H1 (cell line): ENCODE results near the gene PACS1. TPM values are rescaled to one million over a fixed set of nuclear protein-coding genes. Genes with fewer than 3 reads are reported as not detected.

Source experiments
- CTCF ChIA-PET: fragments of 300-600 bp; sonication (Branson Sonifier 250); formaldehyde crosslinking; loops from one replicate; lab custom pipeline; 2021; ENCODE audit not compliant: partially characterized antibody; lab: Charles Lee
- POLR2A ChIA-PET: fragments of 300-600 bp; sonication (Branson Sonifier 250); formaldehyde crosslinking; loops from one replicate; lab custom pipeline; 2021; ENCODE audit warnings: inconsistent platforms; ENCODE audit not compliant: partially characterized antibody; lab: Charles Lee
- DNase-seq, 2 experiments: peaks; one replicate each; pipeline versions ENCODE4 v3.0.0 to v3.0.0-alpha.2; 2010 to 2022; ENCODE audit warnings: low spot score in 2 of 2, low read depth in 1 of 2, mixed read lengths in 1 of 2
- FAIRE-seq: peaks from 2 replicates; lab custom pipeline; 2011; peaks lifted over from hg19 to GRCh38; lab: Jason Lieb, UNC
- H2AFZ ChIP-seq: 2 replicates; pipeline ENCODE4 v1.8.1; 2012; ENCODE audit warnings: low read length, inconsistent platforms
- H2AK5ac ChIP-seq: 2 replicates; pipeline ENCODE4 v1.6.1; 2013; ENCODE audit warnings: low read depth, low read length
- H2BK120ac ChIP-seq: replicated peaks from 2 replicates; pipeline ENCODE3; 2013; ENCODE audit warnings: low read depth, low read length, inconsistent platforms
- H2BK12ac ChIP-seq: 2 replicates; pipeline ENCODE4 v1.6.1; 2013; ENCODE audit warnings: low read depth, low read length
- H2BK15ac ChIP-seq: 2 replicates; pipeline ENCODE4 v1.6.1; 2013; ENCODE audit warnings: low read length
- H2BK20ac ChIP-seq: 2 replicates; pipeline ENCODE4 v1.6.1; 2013; ENCODE audit warnings: low read length
- H2BK5ac ChIP-seq: 2 replicates; pipeline ENCODE4 v1.6.1; 2013; ENCODE audit warnings: low read depth, low read length
- H3K14ac ChIP-seq: 2 replicates; pipeline ENCODE4 v1.6.1; 2013; ENCODE audit warnings: inconsistent platforms; ENCODE audit not compliant: insufficient read length
- H3K18ac ChIP-seq: 2 replicates; pipeline ENCODE4 v1.6.1; 2013; ENCODE audit warnings: low read length; ENCODE audit errors: extremely low read depth
- H3K23ac ChIP-seq: 2 replicates; pipeline ENCODE4 v1.6.1; 2013; ENCODE audit warnings: inconsistent platforms; ENCODE audit not compliant: insufficient read length
- H3K23me2 ChIP-seq: 2 replicates; pipeline ENCODE4 v1.6.1; 2013; ENCODE audit warnings: low read depth, low read length
- H3K27ac ChIP-seq: 2 replicates; pipeline ENCODE4 v1.6.1; 2011; ENCODE audit warnings: low read depth, low read length, inconsistent platforms
- H3K27me3 ChIP-seq, 4 experiments: replicated peaks in 1 of 4; 1 replicate in 1 of 4; 2 replicates in 3 of 4; pipeline versions ENCODE4 v1.6.1 to v1.8.1; 2011 to 2013; ENCODE audit warnings: low read length in 3 of 4, mild to moderate bottlenecking in 3 of 4, inconsistent platforms in 2 of 4, mixed read lengths in 2 of 4, moderate library complexity in 1 of 4; ENCODE audit not compliant: control insufficient read depth in 3 of 4, insufficient read depth in 3 of 4; ENCODE audit errors: extremely low read depth in 1 of 4
- H3K36me3 ChIP-seq, 4 experiments: 2 replicates each; pipeline versions ENCODE4 v1.6.1 to v1.8.1; 2011 to 2013; ENCODE audit warnings: mild to moderate bottlenecking in 4 of 4, low read length in 3 of 4, moderate library complexity in 2 of 4, control low read depth in 1 of 4, inconsistent platforms in 1 of 4; ENCODE audit not compliant: insufficient read depth in 4 of 4, control insufficient read depth in 2 of 4
- H3K4ac ChIP-seq: replicated peaks from 2 replicates; pipeline ENCODE3; 2013; ENCODE audit warnings: low read length, low read depth, mixed read lengths, inconsistent platforms; ENCODE audit not compliant: insufficient read length
- H3K4me1 ChIP-seq, 4 experiments: replicated peaks in 1 of 4; 1 replicate in 1 of 4; 2 replicates in 3 of 4; pipeline versions ENCODE4 v1.6.1 to v1.8.1; 2011 to 2013; ENCODE audit warnings: low read length in 3 of 4, inconsistent platforms in 2 of 4, mixed read lengths in 1 of 4; ENCODE audit not compliant: insufficient read depth in 4 of 4, control insufficient read depth in 3 of 4
- H3K4me2 ChIP-seq, 2 experiments: 2 replicates each; pipeline versions ENCODE4 v1.6.1 to v1.8.1; 2011 to 2013; ENCODE audit warnings: low read depth in 2 of 2, low read length in 2 of 2, control low read depth in 1 of 2, inconsistent platforms in 1 of 2, mild to moderate bottlenecking in 1 of 2; ENCODE audit not compliant: insufficient read depth in 1 of 2
- H3K4me3 ChIP-seq, 4 experiments: fragments of 200-600, 300-600 bp in 1 of 4; sonication (generic), shearing (Covaris generic), sonication (Bioruptor Twin) in 1 of 4; 2 replicates each; pipeline versions ENCODE4 v1.5.1 to v1.8.1; 2011 to 2016; ENCODE audit warnings: low read length in 4 of 4, low read depth in 3 of 4, control low read depth in 2 of 4, inconsistent platforms in 2 of 4, mild to moderate bottlenecking in 2 of 4, mixed read lengths in 1 of 4, moderate library complexity in 1 of 4; ENCODE audit not compliant: insufficient read depth in 2 of 4; ENCODE audit errors: extremely low read depth in 1 of 4
- H3K56ac ChIP-seq: replicated peaks from 2 replicates; pipeline ENCODE3; 2013; ENCODE audit warnings: low read depth, mild to moderate bottlenecking, mixed read lengths, low read length, inconsistent platforms; ENCODE audit not compliant: insufficient read length
- H3K79me1 ChIP-seq: 2 replicates; pipeline ENCODE4 v1.6.1; 2013; ENCODE audit warnings: low read depth, low read length, control low read depth
- H3K79me2 ChIP-seq, 2 experiments: 2 replicates each; pipeline versions ENCODE4 v1.6.1 to v1.8.1; 2012 to 2013; ENCODE audit warnings: low read length in 2 of 2, mild to moderate bottlenecking in 2 of 2, inconsistent platforms in 1 of 2; ENCODE audit not compliant: insufficient read depth in 2 of 2, control insufficient read depth in 1 of 2
- H3K9ac ChIP-seq, 4 experiments: replicated peaks in 1 of 4; 1 replicate in 1 of 4; 2 replicates in 3 of 4; pipeline versions ENCODE4 v1.6.1 to v1.8.1; 2011 to 2013; ENCODE audit warnings: low read depth in 3 of 4, low read length in 3 of 4, control low read depth in 2 of 4, mild to moderate bottlenecking in 2 of 4, moderate library complexity in 2 of 4, inconsistent platforms in 1 of 4; ENCODE audit errors: extremely low read depth in 1 of 4
- H3K9me3 ChIP-seq, 2 experiments: 2 replicates each; pipeline versions ENCODE4 v1.6.1 to v1.8.1; 2012 to 2013; ENCODE audit warnings: mild to moderate bottlenecking in 2 of 2, moderate library complexity in 2 of 2, control low read depth in 1 of 2, inconsistent platforms in 1 of 2, low read depth in 1 of 2, low read length in 1 of 2, mixed read lengths in 1 of 2; ENCODE audit not compliant: insufficient read depth in 2 of 2
- H4K20me1 ChIP-seq, 2 experiments: replicated peaks in 1 of 2; 2 replicates each; pipeline versions ENCODE3 to v1.8.1; 2011 to 2013; ENCODE audit warnings: inconsistent platforms in 2 of 2, low read length in 2 of 2, mild to moderate bottlenecking in 1 of 2; ENCODE audit not compliant: insufficient read depth in 2 of 2, control insufficient read depth in 1 of 2
- H4K5ac ChIP-seq: 2 replicates; pipeline ENCODE4 v1.6.1; 2013; ENCODE audit warnings: low read length, low read depth, mixed read lengths, inconsistent platforms; ENCODE audit not compliant: insufficient read length
- H4K8ac ChIP-seq: 2 replicates; pipeline ENCODE4 v1.8.0; 2013; ENCODE audit warnings: mild to moderate bottlenecking, moderate library complexity, low read length, inconsistent platforms; ENCODE audit not compliant: insufficient read depth; ENCODE audit errors: extremely low read depth
- H4K91ac ChIP-seq: replicated peaks from 2 replicates; pipeline ENCODE3; 2013; ENCODE audit warnings: low read length, mixed read lengths, inconsistent platforms; ENCODE audit not compliant: insufficient read length
- ATF3 ChIP-seq: IDR thresholded peaks from 2 replicates; pipeline ENCODE4 v1.6.1; 2011; ENCODE audit warnings: low read depth, mild to moderate bottlenecking, low read length; ENCODE audit not compliant: insufficient read depth
- CHD1 ChIP-seq: IDR thresholded peaks from 2 replicates; pipeline ENCODE4 v1.6.1; 2012; ENCODE audit warnings: low read depth, low read length, improper control_type of control experiment
- CTBP2 ChIP-seq: IDR thresholded peaks from 2 replicates; pipeline ENCODE4 v1.7.0; 2011; ENCODE audit warnings: borderline replicate concordance, mild to moderate bottlenecking, moderate library complexity, mixed read lengths, low read length; ENCODE audit not compliant: insufficient read depth, insufficient read length
- EZH2 ChIP-seq: fragments of 200-600 bp; sonication (generic); IDR thresholded peaks from 2 replicates; pipeline ENCODE4 v1.7.1; 2012; ENCODE audit warnings: low read depth, mild to moderate bottlenecking, moderate library complexity, low read length, inconsistent platforms; ENCODE audit not compliant: severe bottlenecking
- JUN ChIP-seq: IDR thresholded peaks from 2 replicates; pipeline ENCODE4 v1.6.1; 2011; ENCODE audit warnings: low read depth, mild to moderate bottlenecking, improper control_type of control experiment, low read length
- NANOG ChIP-seq: IDR thresholded peaks from 2 replicates; pipeline ENCODE4 v1.6.1; 2011; ENCODE audit warnings: low read length, low read depth, mild to moderate bottlenecking, inconsistent platforms; ENCODE audit not compliant: insufficient read depth, poor library complexity, severe bottlenecking
- POLR2AphosphoS5 ChIP-seq: IDR thresholded peaks from 2 replicates; pipeline ENCODE4 v1.6.1; 2011; ENCODE audit warnings: low read depth, low read length
- SAP30 ChIP-seq: fragments of 300-600 bp; sonication (generic); IDR thresholded peaks from 2 replicates; pipeline ENCODE4 v1.7.1; 2012; ENCODE audit warnings: low read length, moderate library complexity, mild to moderate bottlenecking, inconsistent platforms; ENCODE audit not compliant: insufficient read depth, insufficient replicate concordance
- SIX5 ChIP-seq: IDR thresholded peaks from 2 replicates; pipeline ENCODE4 v1.6.1; 2011; ENCODE audit warnings: mild to moderate bottlenecking, low read depth, low read length
- SRF ChIP-seq: IDR thresholded peaks from 2 replicates; pipeline ENCODE4 v1.6.1; 2011; ENCODE audit warnings: mild to moderate bottlenecking, low read depth, low read length, moderate library complexity
- USF2 ChIP-seq: IDR thresholded peaks from 2 replicates; pipeline ENCODE4 v1.6.1; 2011; ENCODE audit warnings: low read length, improper control_type of control experiment
- WGBS, 2 experiments: shearing (Covaris generic) in 1 of 2; methylation state at CpG; one replicate each; pipeline versions ENCODE4 v1.1.6 to v1.1.7; 2013 to 2015; ENCODE audit warnings: low lambda C conversion rate in 2 of 2, mixed read lengths in 2 of 2, inconsistent platforms in 1 of 2, low coverage in 1 of 2, missing lambda C conversion rate in 1 of 2; ENCODE audit not compliant: insufficient replicate concordance in 2 of 2, insufficient coverage in 1 of 2, insufficient read length in 1 of 2; ENCODE audit errors: extremely low coverage in 1 of 2, missing lambda C conversion rate in 1 of 2; 5-methylcytosine and 5-hydroxymethylcytosine counted together
- polyA plus RNA-seq, 7 experiments: library from polyadenylated mRNA; depleted of rRNA in 3 of 7; stranded (reverse) in 5 of 7; unstranded in 2 of 7; fragments of >200 nt in 5 of 7; fragments of 200-250 nt in 2 of 7; gene quantifications; 1 replicate in 5 of 7; 2 replicates in 1 of 7; 4 replicates in 1 of 7; pipeline versions ENCODE4 v1.2.1 to v1.2.3, GENCODE V29; 2011 to 2013; ENCODE audit warnings: missing spikeins in 2 of 7, mixed read lengths in 2 of 7
- total RNA-seq: library from RNA; stranded (reverse); fragmentation: NEBNext Ultra II Directional; extraction: Animal tissue kit (Norgen Biotek cat#: 25700); gene quantifications from 2 replicates; pipeline ENCODE4 v1.2.1, GENCODE V29; 2021

PACS1 gene
- total and polyA plus RNA-seq, 2 of the 8 experiments (the other 6 are each of a cell fraction or from before 2014, with no cell fraction given), result 11.5 to 36.0 TPM

- Histone ChIP-seq H3K4me3 (no peak overlapping the region), H2BK120ac (no peak overlapping the region), H2BK20ac (no peak overlapping the region), H3K23me2 (no peaks in the 10 kb centered on the region), H3K4ac (no peak overlapping the region), H4K8ac (no peak overlapping the region), H2BK12ac (no peak overlapping the region), H4K5ac (no peak overlapping the region), H3K79me2 (no peaks in the 10 kb centered on the region), H3K56ac (no peak overlapping the region), H3K36me3 (peaks cover 0 to 10% (median 2%) of the 10 kb centered on the region in 4 experiments; a peak in 3 of 8 replicates), H2BK15ac (no peak overlapping the region), H3K4me2 (no peak overlapping the region), H3K27ac (no peak overlapping the region), H3K27me3 (no peaks in the 10 kb centered on the region), H3K4me1 (no peaks in the 10 kb centered on the region), H2BK5ac (no peak overlapping the region; the same call in 1 of the 2 replicates), H3K14ac (no peak overlapping the region), H3K9me3 (no peaks in the 10 kb centered on the region), H3K23ac (no peak overlapping the region), H2AFZ (no peak overlapping the region), H3K79me1 (no peaks in the 10 kb centered on the region), H4K20me1 (peaks cover 0 to 3% of the 10 kb centered on the region in 2 experiments), H3K18ac (no peak overlapping the region), H4K91ac (no peak overlapping the region), H2AK5ac (no peak overlapping the region), H3K9ac (no peak overlapping the region)
- POLR2A ChIA-PET, result interaction anchor here (1.0 to 2.3 kb wide), 5 partner anchors 9 to 29 kb away, joined by 3 to 10 read pairs (median 3); partner anchors contain the start of gene RAB1B
- DNase-seq (no peak), FAIRE-seq (no peak)
- CTCF ChIA-PET, result interaction anchor here (1.3 to 12.4 kb wide), 9 partner anchors 9 to 79 kb away, joined by 3 to 123 read pairs (median 4); no protein-coding TSS in a partner anchor
- WGBS, 2 experiments, result 95% methylated on average over 16 of the region's 17 CpGs; no CpG with 5 or more reads in 1 of the 2 experiments
- TF ChIP-seq SIX5 (no peak), SRF (no peak), CTBP2 (no peak), USF2 (no peak), CHD1 (no peak), SAP30 (no peak), JUN (no peak), EZH2 (no peak), NANOG (no peak), ATF3 (no peak), POLR2AphosphoS5 (no peak)
These were observed 168.8 kb downstream of the PACS1 start for GRCh38 chr11:66238786-66239413.
